Frontal cortex (tissue), 4 donors: ENCODE data around the gene PILRB. TPM values are rescaled to one million over a fixed set of nuclear protein-coding genes. Genes with fewer than 3 reads are reported as not detected.
"Not testable (repeated sequence)": the region's sequence is repeated elsewhere in the genome, so short reads cannot be mapped to it uniquely, and the experiment has no call there.

Experiments used
- DNase-seq, 2 donors: peaks; one replicate each; pipeline ENCODE4 v3.0.0; 2012; ENCODE audit warnings: low spot score in 2 of 2
- FAIRE-seq: peaks from 2 replicates; lab custom pipeline; 2012; peaks lifted over from hg19 to GRCh38; lab: Jason Lieb, UNC
- total RNA-seq: library from RNA; depleted of rRNA; stranded (reverse); fragments of >200 nt; gene quantifications from one replicate; pipeline ENCODE4 v1.2.3, GENCODE V29; 2014
- donor health status: control.
- donor health status: control.
- donor health status: control.

Gene PILRB
- total RNA-seq: 9.0 TPM

GRCh38 chr7:100358027-100358856 lies at the start of gene PILRB:
Gene PILRB, plus strand, starts transcription at chr7:100358117. Its CDS starts 186 bp downstream, at chr7:100358303.
- no peak for DNase-seq
- no peak for FAIRE-seq

GRCh38 chr7:100318329-100318728 lies 39.6 kb upstream of the PILRB start:
- FAIRE-seq, DNase-seq: not testable (repeated sequence)

GRCh38 chr7:100321648-100322047 lies 36.3 kb upstream of the PILRB start:
- FAIRE-seq: peak; percentile 66
- not testable (repeated sequence) for DNase-seq

- DNase-seq, FAIRE-seq: not testable (repeated sequence)
These were observed 33.7 kb upstream of the PILRB start for GRCh38 chr7:100324194-100324593.

GRCh38 chr7:100325671-100326070 lies 32.2 kb upstream of the PILRB start:
- not testable (repeated sequence) for FAIRE-seq, DNase-seq

GRCh38 chr7:100326914-100327313 lies 31.0 kb upstream of the PILRB start:
- not testable (repeated sequence) for FAIRE-seq, DNase-seq

- FAIRE-seq (peak; percentile 96), DNase-seq (peak; percentile 84 to 89)
These were observed 22.1 kb upstream of the PILRB start for GRCh38 chr7:100335566-100336466.

GRCh38 chr7:100338083-100338696 lies 19.7 kb upstream of the PILRB start:
- DNase-seq, FAIRE-seq: not testable (repeated sequence)

GRCh38 chr7:100341286-100341685 lies 16.6 kb upstream of the PILRB start:
- not testable (repeated sequence) for FAIRE-seq

GRCh38 chr7:100342765-100343164 lies 15.2 kb upstream of the PILRB start:
- DNase-seq (no peak), FAIRE-seq (no peak)

More at GRCh38 chr7:100341286-100341685, 16.6 kb upstream of the PILRB start:
- not testable (repeated sequence) for DNase-seq

- not testable (repeated sequence) for DNase-seq, FAIRE-seq
These were observed 13.8 kb upstream of the PILRB start for GRCh38 chr7:100344124-100344559.

- not testable (repeated sequence) for DNase-seq, FAIRE-seq
These were observed 13.2 kb upstream of the PILRB start for GRCh38 chr7:100344560-100345287.

GRCh38 chr7:100345288-100345672 lies 12.6 kb upstream of the PILRB start:
- FAIRE-seq, DNase-seq: not testable (repeated sequence)

- no peak for FAIRE-seq
- no peak for DNase-seq
These were observed 11.0 kb upstream of the PILRB start for GRCh38 chr7:100346921-100347320.

GRCh38 chr7:100348805-100349204 lies 9.1 kb upstream of the PILRB start:
- FAIRE-seq: no peak
- DNase-seq: no peak

- FAIRE-seq (no peak), DNase-seq (no peak)
These were observed 8.2 kb upstream of the PILRB start for GRCh38 chr7:100349757-100350156.

GRCh38 chr7:100351657-100352058 lies 6.3 kb upstream of the PILRB start:
- FAIRE-seq: no peak
- no peak for DNase-seq

- DNase-seq, FAIRE-seq: not testable (repeated sequence)
These were observed 5.6 kb upstream of the PILRB start for GRCh38 chr7:100352230-100352781.
